ENCODE measurements around the gene GLDN. TPM values are rescaled to one million over a fixed set of nuclear protein-coding genes. Genes with fewer than 3 reads are reported as not detected.
"Not testable (repeated sequence)": the region's sequence is repeated elsewhere in the genome, so short reads cannot be mapped to it uniquely, and the experiment has no call there.

GLDN gene
- total and polyA plus RNA-seq, 2 donors from 2014 or later, result 0.71 to 4.0 TPM

DNA sequence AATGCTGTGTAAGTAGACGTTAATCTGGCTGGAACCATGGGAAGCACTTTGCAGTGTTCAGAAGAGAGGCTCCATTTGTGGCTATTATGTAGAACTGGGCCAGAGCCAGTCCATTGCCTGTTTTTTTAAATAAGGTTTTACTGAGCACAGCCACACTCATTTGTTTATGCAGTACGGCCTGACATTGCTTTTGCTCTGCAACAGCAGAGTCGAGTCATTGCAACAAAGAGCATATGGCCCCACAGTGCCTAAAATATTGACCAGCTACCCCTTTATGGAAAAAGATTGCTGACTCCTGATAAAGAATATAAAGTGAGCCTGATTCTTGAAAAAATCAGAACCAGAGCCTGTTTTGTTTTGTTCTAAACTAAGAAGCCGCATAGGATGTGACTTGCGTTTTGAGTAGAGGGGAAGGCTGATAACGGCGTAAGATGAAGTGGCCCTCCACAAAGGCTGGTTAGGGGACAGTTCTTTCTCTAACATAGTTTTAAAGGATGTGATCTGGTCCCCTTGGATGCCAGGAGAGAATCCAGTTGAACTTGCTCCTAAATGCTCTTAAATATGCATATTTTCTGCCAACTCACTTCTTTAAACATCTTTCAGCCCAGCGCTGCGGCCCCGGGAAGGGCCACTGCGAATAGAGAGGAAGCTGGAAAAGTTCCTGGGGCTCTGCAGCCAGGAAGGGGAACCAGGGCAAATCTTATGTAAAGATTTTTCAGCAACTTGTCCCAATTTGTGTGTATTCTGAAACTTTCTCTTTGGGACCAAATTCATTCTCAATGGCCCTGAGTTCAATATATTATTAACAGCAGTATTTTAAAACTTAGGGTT, 64.5 kb downstream of the GLDN start:
- no peaks in the 10 kb centered on the region for H3K4me1 ChIP-seq (ENCODE audit: control insufficient read depth in 2 of 3, insufficient read depth in 2 of 3, low read depth in 1 of 3, low read length in 3 of 3)
- no peaks in the 10 kb centered on the region for H3K36me3 ChIP-seq (ENCODE audit: control insufficient read depth in 2 of 3, insufficient read depth in 3 of 3, low read length in 3 of 3)
- no peaks in the 10 kb centered on the region for H3K27me3 ChIP-seq (ENCODE audit: control insufficient read depth, insufficient read depth, low read length)
- TF ChIP-seq, protein P1, sequence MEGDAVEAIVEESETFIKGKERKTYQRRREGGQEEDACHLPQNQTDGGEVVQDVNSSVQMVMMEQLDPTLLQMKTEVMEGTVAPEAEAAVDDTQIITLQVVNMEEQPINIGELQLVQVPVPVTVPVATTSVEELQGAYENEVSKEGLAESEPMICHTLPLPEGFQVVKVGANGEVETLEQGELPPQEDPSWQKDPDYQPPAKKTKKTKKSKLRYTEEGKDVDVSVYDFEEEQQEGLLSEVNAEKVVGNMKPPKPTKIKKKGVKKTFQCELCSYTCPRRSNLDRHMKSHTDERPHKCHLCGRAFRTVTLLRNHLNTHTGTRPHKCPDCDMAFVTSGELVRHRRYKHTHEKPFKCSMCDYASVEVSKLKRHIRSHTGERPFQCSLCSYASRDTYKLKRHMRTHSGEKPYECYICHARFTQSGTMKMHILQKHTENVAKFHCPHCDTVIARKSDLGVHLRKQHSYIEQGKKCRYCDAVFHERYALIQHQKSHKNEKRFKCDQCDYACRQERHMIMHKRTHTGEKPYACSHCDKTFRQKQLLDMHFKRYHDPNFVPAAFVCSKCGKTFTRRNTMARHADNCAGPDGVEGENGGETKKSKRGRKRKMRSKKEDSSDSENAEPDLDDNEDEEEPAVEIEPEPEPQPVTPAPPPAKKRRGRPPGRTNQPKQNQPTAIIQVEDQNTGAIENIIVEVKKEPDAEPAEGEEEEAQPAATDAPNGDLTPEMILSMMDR (IDR thresholded peaks at IDR 0.05; ENCODE audit: borderline replicate concordance, extremely low read depth, insufficient read depth), result no peak
- FAIRE-seq (no peak), DNase-seq (no peak)
- no peak overlapping the region for H3K9ac ChIP-seq (ENCODE audit: low read length in 3 of 3)
- H3K9me3 ChIP-seq (ENCODE audit: control insufficient read depth in 2 of 3, insufficient read depth in 1 of 3, low read length in 3 of 3), result no peaks in the 10 kb centered on the region
- no peak overlapping the region for H3K4me3 ChIP-seq (ENCODE audit: low read length in 3 of 3)
- intact Hi-C loops (cut with DNase I), result no loop called here
- H3K27ac ChIP-seq (ENCODE audit: low read depth in 2 of 2, low read length in 2 of 2), result no peak overlapping the region

DNA sequence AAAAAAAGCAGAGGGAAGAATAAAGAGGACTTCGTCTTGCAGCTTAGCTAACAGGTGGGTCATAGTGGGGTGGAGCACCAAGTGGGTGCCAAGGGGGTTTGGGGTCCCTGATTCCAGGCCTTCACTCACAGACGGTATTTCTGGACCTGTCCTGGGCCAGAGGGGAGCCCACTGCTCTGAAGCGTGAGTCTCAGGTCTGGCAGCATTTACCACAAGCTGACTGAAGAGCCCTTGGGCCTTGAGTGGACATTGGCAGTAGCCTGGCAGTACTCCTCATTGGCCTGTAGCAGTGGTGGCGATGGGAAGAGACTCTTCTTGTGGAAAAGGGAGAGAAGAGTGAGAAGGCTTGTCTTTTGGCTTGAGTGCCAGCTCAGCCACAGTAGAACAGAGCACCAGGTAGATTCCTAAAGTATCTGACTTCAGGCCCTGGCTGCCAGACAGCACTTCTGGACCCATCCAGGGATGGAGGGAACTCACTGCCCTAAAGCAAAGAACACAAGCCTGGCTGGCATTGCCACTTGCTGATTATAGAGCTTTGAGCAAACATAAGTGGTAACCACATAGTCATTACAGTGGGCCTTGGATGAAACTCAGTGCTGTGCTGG, 72.9 kb downstream of the GLDN start:
- Histone ChIP-seq H3K9ac (ENCODE audit: low read length in 3 of 3) (no peak overlapping the region), H3K27me3 (ENCODE audit: control insufficient read depth, insufficient read depth, low read length) (no peaks in the 10 kb centered on the region), H3K4me3 (ENCODE audit: low read length in 3 of 3) (no peak overlapping the region), H3K36me3 (ENCODE audit: control insufficient read depth in 2 of 3, insufficient read depth in 3 of 3, low read length in 3 of 3) (no peaks in the 10 kb centered on the region), H3K4me1 (ENCODE audit: control insufficient read depth in 2 of 3, insufficient read depth in 2 of 3, low read depth in 1 of 3, low read length in 3 of 3) (no peaks in the 10 kb centered on the region), H3K9me3 (ENCODE audit: control insufficient read depth in 2 of 3, insufficient read depth in 1 of 3, low read length in 3 of 3) (no peaks in the 10 kb centered on the region), H3K27ac (ENCODE audit: low read depth in 2 of 2, low read length in 2 of 2) (no peak overlapping the region)
- intact Hi-C loops (cut with DNase I), result no loop called here
- DNase-seq (no peak), FAIRE-seq (no peak)
- TF ChIP-seq, protein P1 (IDR thresholded peaks at IDR 0.05; ENCODE audit: borderline replicate concordance, extremely low read depth, insufficient read depth), result no peak

DNA sequence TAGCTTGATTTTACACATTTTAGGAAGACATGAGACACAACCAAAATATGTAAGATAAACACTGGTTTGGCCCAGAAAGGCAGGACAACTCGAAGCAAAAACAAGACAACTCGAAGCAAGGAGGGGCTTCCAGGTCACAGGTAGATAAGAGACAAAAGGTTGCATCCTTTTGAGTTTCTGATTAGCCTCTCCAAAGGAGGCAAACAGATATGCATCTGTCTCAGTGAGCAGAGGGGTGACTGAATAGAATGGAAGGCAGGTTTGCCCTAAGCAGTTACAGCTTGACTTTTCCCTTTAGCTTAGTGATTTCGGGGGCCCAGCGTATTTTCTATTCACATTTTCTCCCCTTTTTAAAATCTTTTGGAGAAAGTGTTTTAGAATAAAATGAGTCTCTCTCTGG, 74.7 kb downstream of the GLDN start:
- Histone ChIP-seq H3K4me3 (ENCODE audit: low read length in 3 of 3) (no peak overlapping the region), H3K36me3 (ENCODE audit: control insufficient read depth in 2 of 3, insufficient read depth in 3 of 3, low read length in 3 of 3) (no peaks in the 10 kb centered on the region), H3K4me1 (ENCODE audit: control insufficient read depth in 2 of 3, insufficient read depth in 2 of 3, low read depth in 1 of 3, low read length in 3 of 3) (no peaks in the 10 kb centered on the region), H3K27me3 (ENCODE audit: control insufficient read depth, insufficient read depth, low read length) (no peaks in the 10 kb centered on the region), H3K9ac (ENCODE audit: low read length in 3 of 3) (no peak overlapping the region), H3K9me3 (ENCODE audit: control insufficient read depth in 2 of 3, insufficient read depth in 1 of 3, low read length in 3 of 3) (no peaks in the 10 kb centered on the region), H3K27ac (ENCODE audit: low read depth in 2 of 2, low read length in 2 of 2) (no peak overlapping the region)
- no peak for FAIRE-seq
- intact Hi-C loops (cut with DNase I), result no loop called here
- no peak for DNase-seq
- TF ChIP-seq, protein P1 (IDR thresholded peaks at IDR 0.05; ENCODE audit: borderline replicate concordance, extremely low read depth, insufficient read depth), result no peak

DNA sequence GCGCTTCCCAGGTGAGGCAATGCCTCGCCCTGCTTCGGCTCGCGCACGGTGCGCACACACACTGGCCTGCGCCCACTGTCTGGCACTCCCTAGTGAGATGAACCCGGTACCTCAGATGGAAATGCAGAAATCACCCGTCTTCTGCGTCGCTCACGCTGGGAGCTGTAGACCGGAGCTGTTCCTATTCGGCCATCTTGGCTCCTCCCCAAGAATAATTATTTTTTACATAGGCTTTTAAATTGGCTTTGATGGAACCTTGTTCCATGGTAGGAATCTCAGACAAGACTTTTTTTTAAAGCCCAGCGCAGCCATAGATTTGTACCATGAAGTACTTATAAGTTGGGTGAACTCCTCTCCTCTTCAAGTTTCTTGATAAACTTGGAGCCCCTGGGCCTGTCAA, 81.6 kb downstream of the GLDN start:
- intact Hi-C loops (cut with DNase I); FAIRE-seq; H3K9ac ChIP-seq (ENCODE audit: low read length in 3 of 3): not testable (repeated sequence)

More for the DNA sequence above, 81.6 kb downstream of the GLDN start:
- DNase-seq; H3K36me3 ChIP-seq (ENCODE audit: control insufficient read depth in 2 of 3, insufficient read depth in 3 of 3, low read length in 3 of 3); H3K4me3 ChIP-seq (ENCODE audit: low read length in 3 of 3); H3K27ac ChIP-seq (ENCODE audit: low read depth in 2 of 2, low read length in 2 of 2); H3K9me3 ChIP-seq (ENCODE audit: control insufficient read depth in 2 of 3, insufficient read depth in 1 of 3, low read length in 3 of 3); H3K27me3 ChIP-seq (ENCODE audit: control insufficient read depth, insufficient read depth, low read length); H3K4me1 ChIP-seq (ENCODE audit: control insufficient read depth in 2 of 3, insufficient read depth in 2 of 3, low read depth in 1 of 3, low read length in 3 of 3): not testable (repeated sequence)

Data from kidney (tissue), 14 donors.